ENCODE data around the gene SYNE2.
"Not testable (repeated sequence)": the region's sequence is repeated elsewhere in the genome, so short reads cannot be mapped to it uniquely, and the experiment has no call there.

Gene SYNE2

GRCh38 chr14:64012720-64013119 is 159.9 kb downstream of the SYNE2 start:
- no peak for DNase-seq (ENCODE audit: low read depth)

GRCh38 chr14:64025479-64025878 is 172.7 kb downstream of the SYNE2 start:
- no peak for DNase-seq (ENCODE audit: low read depth)

GRCh38 chr14:64026600-64026999 is 173.8 kb downstream of the SYNE2 start:
- no peak for DNase-seq (ENCODE audit: low read depth)

GRCh38 chr14:64035143-64035542 is 182.3 kb downstream of the SYNE2 start:
- peak; percentile 53 for DNase-seq (ENCODE audit: low read depth)

- not testable (repeated sequence) for DNase-seq (ENCODE audit: low read depth)
These were observed 185.3 kb downstream of the SYNE2 start for GRCh38 chr14:64037869-64038745.

- no peak for DNase-seq (ENCODE audit: low read depth)
These were observed 186.2 kb downstream of the SYNE2 start for GRCh38 chr14:64038841-64039542.

GRCh38 chr14:64040044-64040443 is 187.2 kb downstream of the SYNE2 start:
- DNase-seq (ENCODE audit: low read depth): peak; percentile 39

- DNase-seq (ENCODE audit: low read depth): not testable (repeated sequence)
These were observed 190.5 kb downstream of the SYNE2 start for GRCh38 chr14:64043296-64043695.

- peak; percentile 61 for DNase-seq (ENCODE audit: low read depth)
These were observed 192.3 kb downstream of the SYNE2 start for GRCh38 chr14:64045091-64045490.

- no peak for DNase-seq (ENCODE audit: low read depth)
These were observed 197.0 kb downstream of the SYNE2 start for GRCh38 chr14:64049616-64050381.

- peak; percentile 65 for DNase-seq (ENCODE audit: low read depth)
These were observed 201.2 kb downstream of the SYNE2 start for GRCh38 chr14:64053694-64054669.

GRCh38 chr14:64059454-64060198 is 206.8 kb downstream of the SYNE2 start:
- no peak for DNase-seq (ENCODE audit: low read depth)

- no peak for DNase-seq (ENCODE audit: low read depth)
These were observed 207.4 kb downstream of the SYNE2 start for GRCh38 chr14:64060199-64060545.

- peak; percentile 87 for DNase-seq (ENCODE audit: low read depth)
These were observed 207.9 kb downstream of the SYNE2 start for GRCh38 chr14:64060648-64061096.

GRCh38 chr14:64061115-64061514 is 208.3 kb downstream of the SYNE2 start:
- DNase-seq (ENCODE audit: low read depth): no peak

GRCh38 chr14:64061706-64062105 is 208.9 kb downstream of the SYNE2 start:
- DNase-seq (ENCODE audit: low read depth): no peak

GRCh38 chr14:64062381-64063115 is 209.7 kb downstream of the SYNE2 start:
- no peak for DNase-seq (ENCODE audit: low read depth)

GRCh38 chr14:64064447-64064846 is 211.6 kb downstream of the SYNE2 start:
- no peak for DNase-seq (ENCODE audit: low read depth)

- no peak for DNase-seq (ENCODE audit: low read depth)
These were observed 217.0 kb downstream of the SYNE2 start for GRCh38 chr14:64069634-64070359.
